ENCODE results near the gene CAPZB. TPM values are rescaled to one million over a fixed set of nuclear protein-coding genes. Genes with fewer than 3 reads are reported as not detected.

Gene CAPZB
- total RNA-seq, 1 donor from 2014 or later, result 222 TPM

GRCh38 chr1:19369396-19370090 is 115.8 kb downstream of the CAPZB start:
- ATAC-seq (ENCODE audit: poor library complexity), result peak; percentile 26

GRCh38 chr1:19368964-19369363 is 116.4 kb downstream of the CAPZB start:
- DNase-seq (no peak), ATAC-seq (ENCODE audit: poor library complexity) (no peak)
- intact Hi-C loops (cut with DNase I), result no loop called here

More at GRCh38 chr1:19369396-19370090, 115.8 kb downstream of the CAPZB start:
- intact Hi-C loops (cut with DNase I), result no loop called here
- DNase-seq, result no peak

GRCh38 chr1:19368050-19368449 is 117.3 kb downstream of the CAPZB start:
- ATAC-seq (ENCODE audit: poor library complexity) (no peak), DNase-seq (no peak)
- intact Hi-C loops (cut with DNase I), result no loop called here

GRCh38 chr1:19367584-19368041 is 117.7 kb downstream of the CAPZB start:
- no peak for DNase-seq
- intact Hi-C loops (cut with DNase I), result no loop called here
- no peak for ATAC-seq (ENCODE audit: poor library complexity)

- ATAC-seq (ENCODE audit: poor library complexity), result no peak
- DNase-seq, result peak; percentile 10
These were observed 118.5 kb downstream of the CAPZB start for GRCh38 chr1:19366599-19367536.

GRCh38 chr1:19365721-19366120 is 119.6 kb downstream of the CAPZB start:
- no peak for ATAC-seq (ENCODE audit: poor library complexity)
- intact Hi-C loops (cut with DNase I), result no loop called here
- DNase-seq, result no peak

More at GRCh38 chr1:19366599-19367536, 118.5 kb downstream of the CAPZB start:
- intact Hi-C loops (cut with DNase I), result no loop called here

GRCh38 chr1:19363536-19364152 is 121.7 kb downstream of the CAPZB start:
- intact Hi-C loops (cut with DNase I), result no loop called here
- ATAC-seq (ENCODE audit: poor library complexity) (no peak), DNase-seq (peak; percentile 30)

- intact Hi-C loops (cut with DNase I), result no loop called here
- ATAC-seq (ENCODE audit: poor library complexity) (no peak), DNase-seq (peak; percentile 28)
These were observed 123.7 kb downstream of the CAPZB start for GRCh38 chr1:19361611-19362147.

GRCh38 chr1:19360843-19361610 is 124.3 kb downstream of the CAPZB start:
- intact Hi-C loops (cut with DNase I), result no loop called here
- ATAC-seq (ENCODE audit: poor library complexity) (no peak), DNase-seq (peak; percentile 12)

- intact Hi-C loops (cut with DNase I), result no loop called here
- ATAC-seq (ENCODE audit: poor library complexity) (peak; percentile 26), DNase-seq (peak; percentile 24)
These were observed 124.9 kb downstream of the CAPZB start for GRCh38 chr1:19360432-19360831.

GRCh38 chr1:19360016-19360415 is 125.3 kb downstream of the CAPZB start:
- no peak for ATAC-seq (ENCODE audit: poor library complexity)
- intact Hi-C loops (cut with DNase I), result no loop called here

GRCh38 chr1:19359357-19359756 is 126.0 kb downstream of the CAPZB start:
- no peak for ATAC-seq (ENCODE audit: poor library complexity)
- intact Hi-C loops (cut with DNase I), result no loop called here
- peak; percentile 18 for DNase-seq

More at GRCh38 chr1:19360016-19360415, 125.3 kb downstream of the CAPZB start:
- no peak for DNase-seq

- intact Hi-C loops (cut with DNase I), result no loop called here
- ATAC-seq (ENCODE audit: poor library complexity) (no peak), DNase-seq (no peak)
These were observed 126.6 kb downstream of the CAPZB start for GRCh38 chr1:19358710-19359109.

- DNase-seq (no peak), ATAC-seq (ENCODE audit: poor library complexity) (no peak)
- intact Hi-C loops (cut with DNase I), result no loop called here
These were observed 127.9 kb downstream of the CAPZB start for GRCh38 chr1:19357299-19357986.

- ATAC-seq (ENCODE audit: poor library complexity) (no peak), DNase-seq (peak; percentile 20)
- intact Hi-C loops (cut with DNase I), result no loop called here
These were observed 129.1 kb downstream of the CAPZB start for GRCh38 chr1:19356266-19356665.

GRCh38 chr1:19354531-19354981 is 130.8 kb downstream of the CAPZB start:
- DNase-seq (no peak), ATAC-seq (ENCODE audit: poor library complexity) (no peak)
- intact Hi-C loops (cut with DNase I), result no loop called here

GRCh38 chr1:19353596-19353995 is 131.7 kb downstream of the CAPZB start:
- ATAC-seq (ENCODE audit: poor library complexity), result no peak
- intact Hi-C loops (cut with DNase I), result no loop called here
- no peak for DNase-seq

- intact Hi-C loops (cut with DNase I), result no loop called here
- no peak for DNase-seq
- no peak for ATAC-seq (ENCODE audit: poor library complexity)
These were observed 132.5 kb downstream of the CAPZB start for GRCh38 chr1:19352839-19353238.
